GM12878 (cell line): ENCODE measurements around the gene SCMH1. TPM values are rescaled to one million over a fixed set of nuclear protein-coding genes. Genes with fewer than 3 reads are reported as not detected.

Experiments used
- ATAC-seq: fragments of 200-7000 bp; cut with Tn5 transposase; 3 replicates; pipeline ENCODE4 v1.9.1; 2020; ENCODE audit warnings: mild to moderate bottlenecking, moderate library complexity
- BruUV-seq: library from RNA; stranded (reverse); fragments of 400-500 nt; replicated peaks from 2 replicates; lab custom pipeline; 2021; lab: Mats Ljungman, UMichigan
- CTCF ChIA-PET: fragments of 300-600 bp; sonication (Branson Sonifier 250); formaldehyde crosslinking; extraction: SDS; loops from one replicate; lab custom pipeline; 2021; ENCODE audit warnings: inconsistent platforms; lab: Yijun Ruan, JAX
- POLR2A ChIA-PET: fragments of 350-600 bp; formaldehyde crosslinking; extraction: SDS; loops from one replicate; lab custom pipeline; 2021; ENCODE audit warnings: inconsistent platforms; lab: Charles Lee
- RAD21 ChIA-PET: fragments of 300-600 bp; sonication (Branson Sonifier 250); formaldehyde crosslinking; loops from one replicate; lab custom pipeline; 2023; ENCODE audit warnings: antibody characterized with exemption; ENCODE audit not compliant: unreplicated experiment; lab: Charles Lee
- SMC1A ChIA-PET: fragments of 300-600 bp; sonication (Branson Sonifier 250); formaldehyde crosslinking; loops from one replicate; lab custom pipeline; 2023; ENCODE audit not compliant: unreplicated experiment, uncharacterized antibody; lab: Charles Lee
- DNase-seq: peaks from one replicate; pipeline ENCODE4 v3.0.0-alpha.2; 2011; ENCODE audit warnings: low read depth, low spot score
- FAIRE-seq: peaks from 3 replicates; lab custom pipeline; 2011; peaks lifted over from hg19 to GRCh38; lab: Jason Lieb, UNC
- H2AFZ ChIP-seq: 2 replicates; pipeline ENCODE4 v1.6.0; 2011; ENCODE audit warnings: low read depth, low read length, control low read depth; ENCODE audit not compliant: control insufficient read depth
- H3K27ac ChIP-seq: 2 replicates; pipeline ENCODE4 v1.5.1; 2011; ENCODE audit warnings: control low read depth; ENCODE audit not compliant: control insufficient read depth, insufficient read depth
- H3K27me3 ChIP-seq, 2 experiments: replicated peaks in 1 of 2; 2 replicates each; pipeline versions ENCODE4 v1.6.0 to v1.6.1; 2011; ENCODE audit warnings: low read length in 1 of 2; ENCODE audit not compliant: control insufficient read depth in 2 of 2, insufficient read depth in 2 of 2
- H3K36me3 ChIP-seq, 2 experiments: 2 replicates each; pipeline ENCODE4 v1.5.1; 2011; ENCODE audit warnings: low read length in 1 of 2; ENCODE audit not compliant: control insufficient read depth in 2 of 2, insufficient read depth in 2 of 2
- H3K4me1 ChIP-seq: 2 replicates; pipeline ENCODE4 v1.6.1; 2011; ENCODE audit warnings: mild to moderate bottlenecking, low read length, moderate library complexity, mixed read lengths; ENCODE audit not compliant: control insufficient read depth, insufficient read depth
- H3K4me2 ChIP-seq: 2 replicates; pipeline ENCODE4 v1.6.0; 2011; ENCODE audit warnings: control low read depth; ENCODE audit not compliant: control insufficient read depth, insufficient read depth
- H3K4me3 ChIP-seq: fragments of 200-600 bp; sonication (generic); 2 replicates; pipeline ENCODE4 v1.5.1; 2016
- H3K79me2 ChIP-seq: 2 replicates; pipeline ENCODE4 v1.6.0; 2011; ENCODE audit warnings: low read length; ENCODE audit not compliant: control insufficient read depth, insufficient read depth
- H3K9ac ChIP-seq: 2 replicates; pipeline ENCODE4 v1.8.0; 2011; ENCODE audit warnings: low read length, control low read depth, mixed read lengths; ENCODE audit not compliant: control insufficient read depth, insufficient read depth
- H3K9me3 ChIP-seq: replicated peaks from 3 replicates; pipeline ENCODE4 v1.5.1; 2011; ENCODE audit warnings: mild to moderate bottlenecking, low read length; ENCODE audit not compliant: control insufficient read depth, insufficient read depth
- H4K20me1 ChIP-seq: 2 replicates; pipeline ENCODE4 v1.6.0; 2011; ENCODE audit not compliant: control insufficient read depth, insufficient read depth
- CHD1 ChIP-seq: IDR thresholded peaks from 2 replicates; pipeline ENCODE4 v1.6.1; 2012; ENCODE audit warnings: low read depth, low read length, improper control_type of control experiment
- CREB1 ChIP-seq: IDR thresholded peaks from 2 replicates; pipeline ENCODE4 v1.6.1; 2012; ENCODE audit warnings: low read depth, mild to moderate bottlenecking, inconsistent platforms
- FOXM1 ChIP-seq: IDR thresholded peaks from 2 replicates; pipeline ENCODE4 v1.6.1; 2012; ENCODE audit warnings: low read depth, mild to moderate bottlenecking, inconsistent platforms, low read length, moderate library complexity
- HCFC1 ChIP-seq: fragments of 150-350 bp; IDR thresholded peaks from 2 replicates; pipeline ENCODE4 v1.6.1; 2014; ENCODE audit warnings: low read length
- KDM1A ChIP-seq: fragments of 200-600 bp; sonication (generic); IDR thresholded peaks from 2 replicates; pipeline ENCODE4 v1.6.1; 2016; ENCODE audit warnings: borderline replicate concordance
- NFXL1 ChIP-seq: fragments of 450-650 bp; IDR thresholded peaks from 2 replicates; pipeline ENCODE4 v1.6.1; 2017; ENCODE audit warnings: antibody characterized with exemption, mild to moderate bottlenecking, borderline replicate concordance
- NRF1 ChIP-seq: conservative IDR thresholded peaks from 2 replicates; pipeline ENCODE4 v1.6.1; 2011; ENCODE audit warnings: mild to moderate bottlenecking, low read depth, low read length, improper control_type of control experiment
- POLR2A ChIP-seq: IDR thresholded peaks from 2 replicates; pipeline ENCODE4 v1.6.1; 2011; ENCODE audit warnings: low read depth, mild to moderate bottlenecking, low read length
- SP1 ChIP-seq: IDR thresholded peaks from one replicate; pipeline ENCODE4 v1.6.1; 2011; ENCODE audit warnings: low read depth, low read length
- WGBS: methylation state at CpG from one replicate; pipeline ENCODE4 v1.1.6; 2016; ENCODE audit warnings: low lambda C conversion rate; ENCODE audit not compliant: insufficient replicate concordance, insufficient coverage; ENCODE audit errors: missing lambda C conversion rate; 5-methylcytosine and 5-hydroxymethylcytosine counted together
- in situ Hi-C: fragments of 300-500 bp; cut with MboI; formaldehyde crosslinking; loops from 9 replicates; pipeline ENCODE4 v1.14.3; 2018; ENCODE audit warnings: mixed read lengths
- intact Hi-C: fragments of 100-400 bp; cut with micrococcal nuclease; formaldehyde crosslinking; loops from one replicate; pipeline ENCODE4 v1.14.2; 2022; ENCODE audit not compliant: unreplicated experiment
- polyA plus RNA-seq, 11 experiments: library from polyadenylated mRNA; depleted of rRNA in 4 of 11; unstranded in 6 of 11; stranded (reverse) in 5 of 11; fragments of >200 nt; fragmentation: Nextera tagmentation in 4 of 11; fragmentation: Illumina TruSeq in 1 of 11; extraction: Ambion mirVana in 4 of 11; extraction: Trizol in 1 of 11; gene quantifications; 1 replicate in 1 of 11; 2 replicates in 10 of 11; pipeline versions ENCODE4 v1.2.1 to v1.2.3, GENCODE V29; 2011 to 2016; ENCODE audit warnings: inconsistent platforms in 2 of 11, missing spikeins in 2 of 11, low read depth in 1 of 11
- total RNA-seq, 4 experiments: library from RNA; depleted of rRNA in 3 of 4; stranded (reverse); fragments of >200 nt in 3 of 4; fragmentation: Illumina TruSeq in 1 of 4; extraction: Trizol in 1 of 4; gene quantifications; 2 replicates each; pipeline versions ENCODE4 v1.2.1 to v1.2.3, GENCODE V29; 2013 to 2021
- TF ChIP-seq, protein P1 (sequence below): fragments of 450-650 bp; IDR thresholded peaks from 2 replicates; pipeline ENCODE4 v1.6.1; 2017; ENCODE audit warnings: mild to moderate bottlenecking, moderate library complexity
- TF ChIP-seq, protein P2 (sequence below), 3 experiments: IDR thresholded peaks in 2 of 3; conservative IDR thresholded peaks in 1 of 3; 2 replicates each; pipeline ENCODE4 v1.5.1; 2011; ENCODE audit warnings: low read depth in 3 of 3, low read length in 3 of 3, mild to moderate bottlenecking in 3 of 3, control low read depth in 2 of 3, moderate library complexity in 2 of 3, inconsistent platforms in 1 of 3, mixed read lengths in 1 of 3; ENCODE audit not compliant: control insufficient read depth in 2 of 3, insufficient read depth in 1 of 3; ENCODE audit errors: extremely low read depth in 1 of 3

The SCMH1 gene
- total and polyA plus RNA-seq, 10 of the 15 experiments (the other 5 are each of a cell fraction or from before 2014, with no cell fraction given): 7.5 to 44.1 (median 27.8) TPM

DNA sequence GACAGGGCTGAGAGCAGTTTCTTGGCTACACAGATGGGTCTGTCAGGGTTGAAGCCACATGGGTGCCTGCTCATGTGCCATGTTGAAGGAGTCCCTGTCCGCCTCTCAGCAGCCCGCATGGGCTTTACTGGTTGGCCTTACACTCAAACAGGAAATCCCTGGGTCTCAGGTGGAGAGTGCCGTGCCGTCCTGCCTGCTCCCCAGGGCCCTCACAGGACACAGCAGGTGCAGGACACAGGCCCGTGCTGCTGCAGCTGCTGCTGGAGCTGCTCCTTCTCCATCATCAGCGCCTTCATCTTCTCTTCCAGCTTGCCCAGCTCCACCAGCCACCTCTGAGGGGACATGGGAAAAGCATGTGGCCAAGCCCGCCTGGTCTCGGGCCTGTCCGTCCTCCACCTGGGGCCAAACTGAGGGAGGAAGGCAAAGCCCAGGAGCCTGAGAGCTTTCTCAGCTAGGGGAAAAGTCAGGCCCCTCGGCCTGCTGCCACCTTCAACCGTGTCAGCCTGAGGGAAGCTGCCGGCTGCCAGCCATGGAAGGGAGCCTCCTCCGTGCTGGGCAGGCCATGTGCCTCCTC, 226.1 kb downstream of the SCMH1 start:
- SMC1A ChIA-PET: interaction anchor here (0.7 kb wide), 1 partner anchor 34 kb away, joined by 3 read pairs; no protein-coding TSS in a partner anchor
- ATAC-seq: no peak
- Histone ChIP-seq H3K36me3 (peaks cover 14 to 33% of the 10 kb centered on the region in 2 experiments; a peak in 3 of 4 replicates), H4K20me1 (no peaks in the 10 kb centered on the region)
- no peak for TF ChIP-seq FOXM1
- TF ChIP-seq POLR2A: 0 out of 2 replicates have a peak, but pooled peaks have one; percentile 8
- TF ChIP-seq, all 136 proteins: peak for 1
- POLR2A ChIA-PET: no interaction called here
- Histone ChIP-seq H3K4me3 (no peak overlapping the region), H3K27me3 (no peaks in the 10 kb centered on the region), H3K9ac (no peak overlapping the region), H3K4me2 (no peak overlapping the region), H3K9me3 (no peaks in the 10 kb centered on the region), H3K79me2 (no peaks in the 10 kb centered on the region), H2AFZ (no peak overlapping the region), H3K4me1 (no peaks in the 10 kb centered on the region), H3K27ac (no peak overlapping the region)
- no TSS peak for BruUV-seq
- in situ Hi-C loops (no loop called here), intact Hi-C loops (no loop called here)
- RAD21 ChIA-PET: no interaction called here
- CTCF ChIA-PET: no interaction called here
- DNase-seq (no peak), FAIRE-seq (no peak)
- WGBS: 49% methylated on average over 13 of the region's 13 CpGs

DNA sequence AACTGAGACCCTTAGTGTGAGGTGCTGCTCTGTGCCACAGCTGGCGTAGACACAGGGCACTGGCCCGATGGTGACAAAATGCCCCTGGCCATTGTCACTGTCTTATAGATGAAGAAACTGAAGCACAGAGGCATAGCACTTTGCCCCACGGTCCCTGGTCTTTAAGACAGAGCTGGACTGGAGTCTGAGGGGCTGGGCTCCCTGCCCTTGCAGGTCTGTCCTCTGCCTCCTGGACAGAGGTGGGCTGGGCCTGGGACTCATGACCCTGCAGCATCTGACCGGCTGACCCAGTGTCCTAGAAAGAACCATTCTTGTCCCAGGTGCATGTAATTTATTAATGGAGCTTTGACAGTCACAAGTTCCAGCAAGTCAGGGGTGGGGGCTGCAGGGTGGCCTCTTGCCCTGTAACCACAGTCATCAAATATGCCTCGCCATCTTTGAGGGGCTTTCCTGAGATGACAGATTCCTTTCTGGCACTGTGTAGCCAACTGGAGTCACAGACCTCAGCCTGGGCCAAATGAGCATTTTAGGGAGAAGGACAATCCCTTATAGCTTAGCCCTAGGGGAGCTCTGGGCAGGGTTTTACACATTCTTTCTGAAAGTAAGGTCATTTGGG, 226.7 kb downstream of the SCMH1 start:
- Histone ChIP-seq H3K36me3 (peaks cover 20 to 37% of the 10 kb centered on the region in 2 experiments), H3K9ac (no peak overlapping the region), H3K27ac (no peak overlapping the region), H4K20me1 (no peaks in the 10 kb centered on the region), H3K27me3 (no peaks in the 10 kb centered on the region), H3K4me1 (no peaks in the 10 kb centered on the region), H3K79me2 (no peaks in the 10 kb centered on the region), H3K4me3 (no peak overlapping the region), H3K9me3 (no peaks in the 10 kb centered on the region), H2AFZ (no peak overlapping the region), H3K4me2 (no peak overlapping the region)
- intact Hi-C loops: no loop called here
- POLR2A ChIA-PET: no interaction called here
- WGBS: 58% methylated on average over 5 of the region's 5 CpGs
- FAIRE-seq (no peak), ATAC-seq (no peak), DNase-seq (no peak)
- in situ Hi-C loops: no loop called here
- SMC1A ChIA-PET: no interaction called here
- BruUV-seq: TSS peak; percentile 34
- RAD21 ChIA-PET: no interaction called here
- CTCF ChIA-PET: no interaction called here
- no peak for TF ChIP-seq KDM1A
- no peak for TF ChIP-seq NRF1
- no peak for TF ChIP-seq CREB1
- TF ChIP-seq, protein P1, sequence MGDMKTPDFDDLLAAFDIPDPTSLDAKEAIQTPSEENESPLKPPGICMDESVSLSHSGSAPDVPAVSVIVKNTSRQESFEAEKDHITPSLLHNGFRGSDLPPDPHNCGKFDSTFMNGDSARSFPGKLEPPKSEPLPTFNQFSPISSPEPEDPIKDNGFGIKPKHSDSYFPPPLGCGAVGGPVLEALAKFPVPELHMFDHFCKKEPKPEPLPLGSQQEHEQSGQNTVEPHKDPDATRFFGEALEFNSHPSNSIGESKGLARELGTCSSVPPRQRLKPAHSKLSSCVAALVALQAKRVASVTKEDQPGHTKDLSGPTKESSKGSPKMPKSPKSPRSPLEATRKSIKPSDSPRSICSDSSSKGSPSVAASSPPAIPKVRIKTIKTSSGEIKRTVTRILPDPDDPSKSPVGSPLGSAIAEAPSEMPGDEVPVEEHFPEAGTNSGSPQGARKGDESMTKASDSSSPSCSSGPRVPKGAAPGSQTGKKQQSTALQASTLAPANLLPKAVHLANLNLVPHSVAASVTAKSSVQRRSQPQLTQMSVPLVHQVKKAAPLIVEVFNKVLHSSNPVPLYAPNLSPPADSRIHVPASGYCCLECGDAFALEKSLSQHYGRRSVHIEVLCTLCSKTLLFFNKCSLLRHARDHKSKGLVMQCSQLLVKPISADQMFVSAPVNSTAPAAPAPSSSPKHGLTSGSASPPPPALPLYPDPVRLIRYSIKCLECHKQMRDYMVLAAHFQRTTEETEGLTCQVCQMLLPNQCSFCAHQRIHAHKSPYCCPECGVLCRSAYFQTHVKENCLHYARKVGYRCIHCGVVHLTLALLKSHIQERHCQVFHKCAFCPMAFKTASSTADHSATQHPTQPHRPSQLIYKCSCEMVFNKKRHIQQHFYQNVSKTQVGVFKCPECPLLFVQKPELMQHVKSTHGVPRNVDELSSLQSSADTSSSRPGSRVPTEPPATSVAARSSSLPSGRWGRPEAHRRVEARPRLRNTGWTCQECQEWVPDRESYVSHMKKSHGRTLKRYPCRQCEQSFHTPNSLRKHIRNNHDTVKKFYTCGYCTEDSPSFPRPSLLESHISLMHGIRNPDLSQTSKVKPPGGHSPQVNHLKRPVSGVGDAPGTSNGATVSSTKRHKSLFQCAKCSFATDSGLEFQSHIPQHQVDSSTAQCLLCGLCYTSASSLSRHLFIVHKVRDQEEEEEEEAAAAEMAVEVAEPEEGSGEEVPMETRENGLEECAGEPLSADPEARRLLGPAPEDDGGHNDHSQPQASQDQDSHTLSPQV: no peak
- no peak for TF ChIP-seq CHD1
- TF ChIP-seq HCFC1: no peak
- no peak for TF ChIP-seq SP1
- no peak for TF ChIP-seq NFXL1
- TF ChIP-seq, protein P2, sequence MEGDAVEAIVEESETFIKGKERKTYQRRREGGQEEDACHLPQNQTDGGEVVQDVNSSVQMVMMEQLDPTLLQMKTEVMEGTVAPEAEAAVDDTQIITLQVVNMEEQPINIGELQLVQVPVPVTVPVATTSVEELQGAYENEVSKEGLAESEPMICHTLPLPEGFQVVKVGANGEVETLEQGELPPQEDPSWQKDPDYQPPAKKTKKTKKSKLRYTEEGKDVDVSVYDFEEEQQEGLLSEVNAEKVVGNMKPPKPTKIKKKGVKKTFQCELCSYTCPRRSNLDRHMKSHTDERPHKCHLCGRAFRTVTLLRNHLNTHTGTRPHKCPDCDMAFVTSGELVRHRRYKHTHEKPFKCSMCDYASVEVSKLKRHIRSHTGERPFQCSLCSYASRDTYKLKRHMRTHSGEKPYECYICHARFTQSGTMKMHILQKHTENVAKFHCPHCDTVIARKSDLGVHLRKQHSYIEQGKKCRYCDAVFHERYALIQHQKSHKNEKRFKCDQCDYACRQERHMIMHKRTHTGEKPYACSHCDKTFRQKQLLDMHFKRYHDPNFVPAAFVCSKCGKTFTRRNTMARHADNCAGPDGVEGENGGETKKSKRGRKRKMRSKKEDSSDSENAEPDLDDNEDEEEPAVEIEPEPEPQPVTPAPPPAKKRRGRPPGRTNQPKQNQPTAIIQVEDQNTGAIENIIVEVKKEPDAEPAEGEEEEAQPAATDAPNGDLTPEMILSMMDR (IDR thresholded peaks at IDR 0.05 in 2 of 3, conservative IDR thresholded peaks at IDR 0.05 in 1 of 3; ENCODE audit: control insufficient read depth in 2 of 3, extremely low read depth in 1 of 3, insufficient read depth in 1 of 3, low read depth in 3 of 3, low read length in 3 of 3): no peak
